ENCODE measurements around the gene PRPF40A.

The PRPF40A gene

GRCh38 chr2:152686321-152686720 is 30.9 kb downstream of the PRPF40A start:
- no peak overlapping the region for H3K27ac ChIP-seq (ENCODE audit: low read depth, low read length)
- no peak overlapping the region for H3K4me3 ChIP-seq (ENCODE audit: low read depth, low read length)
- H3K9ac ChIP-seq (ENCODE audit: low read depth, low read length): no peak overlapping the region
- no peaks in the 10 kb centered on the region for H3K27me3 ChIP-seq (ENCODE audit: control insufficient read depth, insufficient read depth, low read length)
- peaks cover 70% of the 10 kb centered on the region for H3K36me3 ChIP-seq (ENCODE audit: control insufficient read depth, insufficient read depth, low read length)
- no peaks in the 10 kb centered on the region for H3K9me3 ChIP-seq (ENCODE audit: control insufficient read depth, insufficient read depth, low read length)
- no peaks in the 10 kb centered on the region for H3K4me1 ChIP-seq (ENCODE audit: control insufficient read depth, insufficient read depth, low read length)

DNA sequence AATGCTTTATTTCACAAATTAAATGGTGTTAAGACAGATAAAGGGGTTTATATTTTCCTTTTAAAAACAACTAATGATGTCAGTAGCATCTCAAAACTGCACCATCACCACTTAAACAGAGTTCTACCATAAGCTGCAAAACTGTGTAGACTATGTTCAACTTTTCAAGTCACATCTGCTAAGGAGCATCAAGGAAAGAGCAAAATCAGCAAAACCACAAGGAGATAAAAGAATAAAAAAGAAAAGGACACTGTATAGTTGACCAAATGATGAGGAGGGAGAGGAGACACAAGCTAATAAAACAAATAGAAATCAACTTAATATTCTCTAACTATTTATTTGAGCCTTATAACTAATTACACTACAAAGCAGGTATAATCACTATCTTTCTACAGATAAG is 33.9 kb downstream of the PRPF40A start:
- Histone ChIP-seq H3K4me1 (ENCODE audit: control insufficient read depth, insufficient read depth, low read length) (no peaks in the 10 kb centered on the region), H3K27ac (ENCODE audit: low read depth, low read length) (no peak overlapping the region), H3K4me3 (ENCODE audit: low read depth, low read length) (no peak overlapping the region), H3K9me3 (ENCODE audit: control insufficient read depth, insufficient read depth, low read length) (no peaks in the 10 kb centered on the region), H3K36me3 (ENCODE audit: control insufficient read depth, insufficient read depth, low read length) (peaks cover 78% of the 10 kb centered on the region), H3K27me3 (ENCODE audit: control insufficient read depth, insufficient read depth, low read length) (no peaks in the 10 kb centered on the region), H3K9ac (ENCODE audit: low read depth, low read length) (no peak overlapping the region)

GRCh38 chr2:152682663-152683062 is 34.6 kb downstream of the PRPF40A start:
- no peak overlapping the region for H3K27ac ChIP-seq (ENCODE audit: low read depth, low read length)
- no peak overlapping the region for H3K9ac ChIP-seq (ENCODE audit: low read depth, low read length)
- no peaks in the 10 kb centered on the region for H3K27me3 ChIP-seq (ENCODE audit: control insufficient read depth, insufficient read depth, low read length)
- no peak overlapping the region for H3K4me3 ChIP-seq (ENCODE audit: low read depth, low read length)
- H3K36me3 ChIP-seq (ENCODE audit: control insufficient read depth, insufficient read depth, low read length): peaks cover 78% of the 10 kb centered on the region
- H3K4me1 ChIP-seq (ENCODE audit: control insufficient read depth, insufficient read depth, low read length): no peaks in the 10 kb centered on the region
- H3K9me3 ChIP-seq (ENCODE audit: control insufficient read depth, insufficient read depth, low read length): no peaks in the 10 kb centered on the region

- H3K36me3 ChIP-seq (ENCODE audit: control insufficient read depth, insufficient read depth, low read length): peaks cover 94% of the 10 kb centered on the region
- H3K9me3 ChIP-seq (ENCODE audit: control insufficient read depth, insufficient read depth, low read length): no peaks in the 10 kb centered on the region
- H3K27ac ChIP-seq (ENCODE audit: low read depth, low read length): no peak overlapping the region
Observed at GRCh38 chr2:152678808-152679207, 38.5 kb downstream of the PRPF40A start.

GRCh38 chr2:152676461-152676860 is 40.8 kb downstream of the PRPF40A start:
- H3K27ac ChIP-seq (ENCODE audit: low read depth, low read length): no peak overlapping the region
- H3K36me3 ChIP-seq (ENCODE audit: control insufficient read depth, insufficient read depth, low read length): peaks cover 98% of the 10 kb centered on the region
- H3K4me1 ChIP-seq (ENCODE audit: control insufficient read depth, insufficient read depth, low read length): no peaks in the 10 kb centered on the region
- no peak overlapping the region for H3K9ac ChIP-seq (ENCODE audit: low read depth, low read length)
- H3K27me3 ChIP-seq (ENCODE audit: control insufficient read depth, insufficient read depth, low read length): no peaks in the 10 kb centered on the region
- H3K9me3 ChIP-seq (ENCODE audit: control insufficient read depth, insufficient read depth, low read length): no peaks in the 10 kb centered on the region
- H3K4me3 ChIP-seq (ENCODE audit: low read depth, low read length): no peak overlapping the region

More at GRCh38 chr2:152678808-152679207, 38.5 kb downstream of the PRPF40A start:
- no peaks in the 10 kb centered on the region for H3K4me1 ChIP-seq (ENCODE audit: control insufficient read depth, insufficient read depth, low read length)
- no peaks in the 10 kb centered on the region for H3K27me3 ChIP-seq (ENCODE audit: control insufficient read depth, insufficient read depth, low read length)
- no peak overlapping the region for H3K9ac ChIP-seq (ENCODE audit: low read depth, low read length)
- no peak overlapping the region for H3K4me3 ChIP-seq (ENCODE audit: low read depth, low read length)

- Histone ChIP-seq H3K9me3 (ENCODE audit: control insufficient read depth, insufficient read depth, low read length) (no peaks in the 10 kb centered on the region), H3K27ac (ENCODE audit: low read depth, low read length) (no peak overlapping the region), H3K4me3 (ENCODE audit: low read depth, low read length) (no peak overlapping the region), H3K27me3 (ENCODE audit: control insufficient read depth, insufficient read depth, low read length) (no peaks in the 10 kb centered on the region), H3K9ac (ENCODE audit: low read depth, low read length) (no peak overlapping the region), H3K4me1 (ENCODE audit: control insufficient read depth, insufficient read depth, low read length) (no peaks in the 10 kb centered on the region), H3K36me3 (ENCODE audit: control insufficient read depth, insufficient read depth, low read length) (peaks cover 100% of the 10 kb centered on the region)
Observed at GRCh38 chr2:152674334-152674733, 42.9 kb downstream of the PRPF40A start.

DNA sequence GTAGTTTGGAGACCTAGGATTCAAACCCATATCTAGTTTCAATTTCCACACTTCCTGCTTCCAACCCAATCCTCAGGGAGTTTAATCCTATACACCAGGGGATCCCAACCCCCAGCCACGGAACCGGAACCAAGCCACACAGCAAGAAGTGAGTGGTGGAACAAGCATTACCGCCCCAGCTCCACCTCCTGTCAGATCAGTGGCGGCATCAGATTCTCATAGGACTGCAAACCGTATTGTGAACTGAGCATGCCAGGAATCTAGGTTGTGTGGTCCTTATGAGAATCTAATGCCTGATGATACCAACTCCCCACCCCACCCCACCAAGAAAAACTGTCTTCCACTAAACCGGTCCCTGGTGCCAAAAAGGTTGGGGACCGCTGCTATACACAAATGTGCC is 52.5 kb downstream of the PRPF40A start:
- H3K4me1 ChIP-seq (ENCODE audit: control insufficient read depth, insufficient read depth, low read length): no peaks in the 10 kb centered on the region
- H3K27me3 ChIP-seq (ENCODE audit: control insufficient read depth, insufficient read depth, low read length): no peaks in the 10 kb centered on the region
- no peak overlapping the region for H3K9ac ChIP-seq (ENCODE audit: low read depth, low read length)
- peaks cover 97% of the 10 kb centered on the region for H3K36me3 ChIP-seq (ENCODE audit: control insufficient read depth, insufficient read depth, low read length)
- no peak overlapping the region for H3K4me3 ChIP-seq (ENCODE audit: low read depth, low read length)
- no peak overlapping the region for H3K27ac ChIP-seq (ENCODE audit: low read depth, low read length)
- no peaks in the 10 kb centered on the region for H3K9me3 ChIP-seq (ENCODE audit: control insufficient read depth, insufficient read depth, low read length)

DNA sequence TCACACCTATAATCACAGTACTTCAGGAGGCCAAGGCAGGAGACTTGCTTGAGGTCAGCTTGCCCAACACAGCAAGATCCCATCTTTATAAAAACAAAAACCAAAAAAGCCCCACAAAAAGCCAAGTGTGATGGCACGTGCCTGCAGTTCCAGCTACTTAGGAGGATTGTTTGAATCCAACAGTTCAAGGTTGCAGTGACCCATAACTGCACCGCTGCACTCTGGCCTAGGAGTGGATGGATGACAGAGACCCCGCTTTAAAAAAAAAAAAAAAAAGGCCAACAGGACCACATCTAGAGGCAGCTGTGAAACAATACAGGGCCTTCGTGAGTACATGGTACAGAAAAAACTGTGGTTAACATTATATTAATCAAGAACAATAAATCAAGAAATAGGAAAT is 56.2 kb downstream of the PRPF40A start:
- peaks cover 93% of the 10 kb centered on the region for H3K36me3 ChIP-seq (ENCODE audit: control insufficient read depth, insufficient read depth, low read length)
- H3K27ac ChIP-seq (ENCODE audit: low read depth, low read length): no peak overlapping the region

GRCh38 chr2:152658221-152658620 is 59.0 kb downstream of the PRPF40A start:
- Histone ChIP-seq H3K27me3 (ENCODE audit: control insufficient read depth, insufficient read depth, low read length) (no peaks in the 10 kb centered on the region), H3K27ac (ENCODE audit: low read depth, low read length) (no peak overlapping the region), H3K9ac (ENCODE audit: low read depth, low read length) (no peak overlapping the region), H3K4me3 (ENCODE audit: low read depth, low read length) (no peak overlapping the region), H3K36me3 (ENCODE audit: control insufficient read depth, insufficient read depth, low read length) (peaks cover 93% of the 10 kb centered on the region), H3K9me3 (ENCODE audit: control insufficient read depth, insufficient read depth, low read length) (no peaks in the 10 kb centered on the region), H3K4me1 (ENCODE audit: control insufficient read depth, insufficient read depth, low read length) (no peaks in the 10 kb centered on the region)

More for the DNA sequence above, 56.2 kb downstream of the PRPF40A start:
- no peaks in the 10 kb centered on the region for H3K27me3 ChIP-seq (ENCODE audit: control insufficient read depth, insufficient read depth, low read length)
- no peaks in the 10 kb centered on the region for H3K9me3 ChIP-seq (ENCODE audit: control insufficient read depth, insufficient read depth, low read length)
- H3K9ac ChIP-seq (ENCODE audit: low read depth, low read length): no peak overlapping the region
- no peaks in the 10 kb centered on the region for H3K4me1 ChIP-seq (ENCODE audit: control insufficient read depth, insufficient read depth, low read length)
- no peak overlapping the region for H3K4me3 ChIP-seq (ENCODE audit: low read depth, low read length)

DNA sequence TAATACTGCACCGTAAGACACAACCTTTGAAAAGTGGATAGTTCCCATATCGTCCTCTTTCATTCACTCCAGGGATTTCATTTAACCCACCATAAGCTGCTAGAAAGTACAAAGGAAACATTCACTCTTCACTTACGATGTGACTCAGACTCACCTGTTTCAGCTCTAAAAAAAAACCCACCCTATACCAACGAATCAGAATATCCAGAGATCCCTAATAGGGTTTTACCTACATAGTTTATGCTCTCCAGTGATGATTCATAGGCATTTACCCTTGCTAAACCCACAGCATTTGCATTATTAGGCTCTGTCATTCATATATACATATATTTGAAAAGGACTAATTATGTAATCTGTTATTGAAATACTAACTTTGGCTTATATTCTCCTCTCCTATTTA is 60.2 kb downstream of the PRPF40A start:
- H3K9ac ChIP-seq (ENCODE audit: low read depth, low read length): no peak overlapping the region
- H3K4me1 ChIP-seq (ENCODE audit: control insufficient read depth, insufficient read depth, low read length): peaks cover 7% of the 10 kb centered on the region; the same call in 1 of the 2 replicates
- no peak overlapping the region for H3K27ac ChIP-seq (ENCODE audit: low read depth, low read length)
- H3K9me3 ChIP-seq (ENCODE audit: control insufficient read depth, insufficient read depth, low read length): no peaks in the 10 kb centered on the region
- H3K27me3 ChIP-seq (ENCODE audit: control insufficient read depth, insufficient read depth, low read length): no peaks in the 10 kb centered on the region
- no peak overlapping the region for H3K4me3 ChIP-seq (ENCODE audit: low read depth, low read length)
- peaks cover 92% of the 10 kb centered on the region for H3K36me3 ChIP-seq (ENCODE audit: control insufficient read depth, insufficient read depth, low read length)

GRCh38 chr2:152655880-152656279 is 61.4 kb downstream of the PRPF40A start:
- Histone ChIP-seq H3K4me1 (ENCODE audit: control insufficient read depth, insufficient read depth, low read length) (peaks cover 8% of the 10 kb centered on the region; the same call in 1 of the 2 replicates), H3K4me3 (ENCODE audit: low read depth, low read length) (no peak overlapping the region), H3K27ac (ENCODE audit: low read depth, low read length) (no peak overlapping the region), H3K36me3 (ENCODE audit: control insufficient read depth, insufficient read depth, low read length) (peaks cover 83% of the 10 kb centered on the region), H3K9me3 (ENCODE audit: control insufficient read depth, insufficient read depth, low read length) (no peaks in the 10 kb centered on the region), H3K27me3 (ENCODE audit: control insufficient read depth, insufficient read depth, low read length) (no peaks in the 10 kb centered on the region), H3K9ac (ENCODE audit: low read depth, low read length) (no peak overlapping the region)

DNA sequence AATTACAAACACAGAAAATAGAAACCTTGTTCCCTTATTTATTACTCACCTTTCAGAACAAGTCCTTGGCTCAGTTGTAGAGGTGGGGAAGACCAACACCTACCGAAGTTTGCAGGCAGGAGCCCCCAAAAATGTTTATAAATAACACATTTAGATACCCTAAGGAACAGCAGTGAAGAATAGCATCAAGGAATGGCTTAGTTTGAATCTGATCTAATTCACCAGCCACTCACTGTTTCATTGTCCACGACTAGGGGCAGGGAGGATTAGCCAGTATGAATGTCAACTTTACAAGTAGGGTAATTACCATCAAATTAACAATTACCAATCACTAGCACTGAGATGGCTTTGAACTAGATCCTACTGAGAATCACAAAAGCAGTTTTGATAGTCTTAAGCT is 65.4 kb downstream of the PRPF40A start:
- Histone ChIP-seq H3K27me3 (ENCODE audit: control insufficient read depth, insufficient read depth, low read length) (no peaks in the 10 kb centered on the region), H3K27ac (ENCODE audit: low read depth, low read length) (no peak overlapping the region), H3K36me3 (ENCODE audit: control insufficient read depth, insufficient read depth, low read length) (peaks cover 63% of the 10 kb centered on the region)

More for the DNA sequence above, 65.4 kb downstream of the PRPF40A start:
- Histone ChIP-seq H3K9me3 (ENCODE audit: control insufficient read depth, insufficient read depth, low read length) (no peaks in the 10 kb centered on the region), H3K4me3 (ENCODE audit: low read depth, low read length) (no peak overlapping the region), H3K9ac (ENCODE audit: low read depth, low read length) (no peak overlapping the region), H3K4me1 (ENCODE audit: control insufficient read depth, insufficient read depth, low read length) (peaks cover 20% of the 10 kb centered on the region)

Measured in HUES48 (cell line).